NOMO-1 treated with dmso at 0.1 percent for 144 hours (cell line): ENCODE results near the gene HLA-DOB.
"Not testable (repeated sequence)": the region's sequence is repeated elsewhere in the genome, so short reads cannot be mapped to it uniquely, and the experiment has no call there.

Experiments
- DNase-seq: peaks from one replicate; lab custom pipeline; 2025; ENCODE audit not compliant: unreplicated experiment; lab: John Stamatoyannopoulos, UW

HLA-DOB gene

GRCh38 chr6:32815115-32815514, 1.7 kb downstream of the HLA-DOB start:
- DNase-seq, result no peak

- no peak for DNase-seq
Observed at GRCh38 chr6:32814145-32814544, 2.7 kb downstream of the HLA-DOB start.

- DNase-seq, result no peak
Observed at GRCh38 chr6:32809171-32809570, 7.6 kb downstream of the HLA-DOB start.

- no peak for DNase-seq
Observed at GRCh38 chr6:32807020-32807580, 9.7 kb downstream of the HLA-DOB start.

- DNase-seq, result not testable (repeated sequence)
Observed at GRCh38 chr6:32805404-32805803, 11.4 kb downstream of the HLA-DOB start.

- DNase-seq, result no peak
Observed at GRCh38 chr6:32803416-32803815, 13.4 kb downstream of the HLA-DOB start.

- no peak for DNase-seq
Observed at GRCh38 chr6:32799740-32800139, 17.1 kb downstream of the HLA-DOB start.

- DNase-seq, result no peak
Observed at GRCh38 chr6:32799168-32799567, 17.6 kb downstream of the HLA-DOB start.

- DNase-seq, result peak; percentile 36
Observed at GRCh38 chr6:32796848-32797776, 19.7 kb downstream of the HLA-DOB start.

- peak; percentile 57 for DNase-seq
Observed at GRCh38 chr6:32794510-32794909, 22.3 kb downstream of the HLA-DOB start.

GRCh38 chr6:32792901-32793435, 23.8 kb downstream of the HLA-DOB start:
- no peak for DNase-seq

- no peak for DNase-seq
Observed at GRCh38 chr6:32790306-32790705, 26.5 kb downstream of the HLA-DOB start.

- DNase-seq, result peak; percentile 52
Observed at GRCh38 chr6:32785781-32786533, 30.8 kb downstream of the HLA-DOB start.

- not testable (repeated sequence) for DNase-seq
Observed at GRCh38 chr6:32782923-32783322, 33.9 kb downstream of the HLA-DOB start.

- DNase-seq, result no peak
Observed at GRCh38 chr6:32779036-32779435, 37.8 kb downstream of the HLA-DOB start.

GRCh38 chr6:32775071-32775470, 41.7 kb downstream of the HLA-DOB start:
- no peak for DNase-seq

- DNase-seq, result no peak
Observed at GRCh38 chr6:32774426-32774825, 42.4 kb downstream of the HLA-DOB start.

GRCh38 chr6:32772656-32773055, 44.1 kb downstream of the HLA-DOB start:
- no peak for DNase-seq

- DNase-seq, result no peak
Observed at GRCh38 chr6:32764048-32764447, 52.8 kb downstream of the HLA-DOB start.

- no peak for DNase-seq
Observed at GRCh38 chr6:32763421-32763820, 53.4 kb downstream of the HLA-DOB start, which contains the start of gene HLA-DQB2. Gene HLA-DQB2, minus strand, starts transcription at chr6:32763532. Its CDS starts 62 bp downstream, at chr6:32763470.
